Smooth muscle cell (in vitro differentiated cells): ENCODE results near the gene KLF13. TPM values are rescaled to one million over a fixed set of nuclear protein-coding genes. Genes with fewer than 3 reads are reported as not detected.

Experiments used
- DNase-seq: peaks from one replicate; lab custom pipeline; 2025; ENCODE audit not compliant: unreplicated experiment; lab: John Stamatoyannopoulos, UW
- H2AFZ ChIP-seq: fragments of 200-600 bp; sonication (generic); 2 replicates; pipeline ENCODE4 v1.6.0; 2016; ENCODE audit warnings: antibody characterized with exemption, low read depth, mild to moderate bottlenecking
- H3F3A ChIP-seq: fragments of 200-600 bp; sonication (generic); 2 replicates; pipeline ENCODE4 v1.6.0; 2017; ENCODE audit warnings: antibody characterized with exemption, low read depth
- H3K27ac ChIP-seq: fragments of 200-600 bp; sonication (generic); 2 replicates; pipeline ENCODE4 v1.5.1; 2016; ENCODE audit warnings: low read depth, mild to moderate bottlenecking
- H3K27me3 ChIP-seq: fragments of 200-600 bp; sonication (generic); 2 replicates; pipeline ENCODE4 v1.6.1; 2016; ENCODE audit warnings: low read depth, mild to moderate bottlenecking
- H3K36me3 ChIP-seq: fragments of 200-600 bp; sonication (generic); 2 replicates; pipeline ENCODE4 v1.5.1; 2016; ENCODE audit warnings: low read depth
- H3K4me1 ChIP-seq: fragments of 200-600 bp; sonication (generic); 2 replicates; pipeline ENCODE4 v1.5.1; 2016; ENCODE audit warnings: low read depth
- H3K4me2 ChIP-seq: fragments of 200-600 bp; sonication (generic); 2 replicates; pipeline ENCODE4 v1.6.0; 2016; ENCODE audit warnings: mild to moderate bottlenecking
- H3K4me3 ChIP-seq: fragments of 200-600 bp; sonication (generic); 2 replicates; pipeline ENCODE4 v1.5.1; 2016; ENCODE audit warnings: mild to moderate bottlenecking
- H3K79me2 ChIP-seq: fragments of 200-600 bp; sonication (generic); 2 replicates; pipeline ENCODE4 v1.6.0; 2016; ENCODE audit warnings: low read depth, mild to moderate bottlenecking
- H3K9ac ChIP-seq: fragments of 200-600 bp; sonication (generic); 2 replicates; pipeline ENCODE4 v1.6.0; 2016; ENCODE audit warnings: low read depth
- H3K9me3 ChIP-seq: fragments of 200-600 bp; sonication (generic); replicated peaks from 2 replicates; pipeline ENCODE4 v1.5.1; 2016; ENCODE audit warnings: low read depth
- H4K20me1 ChIP-seq: fragments of 200-600 bp; sonication (generic); 2 replicates; pipeline ENCODE4 v1.6.0; 2016; ENCODE audit warnings: low read depth
- CTCF ChIP-seq: fragments of 200-600 bp; sonication (generic); IDR thresholded peaks from 2 replicates; pipeline ENCODE4 v1.5.1; 2017; ENCODE audit warnings: borderline replicate concordance, mild to moderate bottlenecking, antibody characterized with exemption; ENCODE audit not compliant: insufficient read depth, poor library complexity, severe bottlenecking
- WGBS: methylation state at CpG from one replicate; pipeline ENCODE4 v1.1.7; 2016; ENCODE audit warnings: low lambda C conversion rate; 5-methylcytosine and 5-hydroxymethylcytosine counted together
- polyA plus RNA-seq: library from polyadenylated mRNA; unstranded; fragments of >200 nt; fragmentation: Nextera tagmentation; extraction: Ambion mirVana; gene quantifications from 2 replicates; pipeline ENCODE4 v1.2.1, GENCODE V29; 2016
- total RNA-seq: library from RNA; depleted of rRNA; stranded (reverse); fragments of >200 nt; gene quantifications from 2 replicates; pipeline ENCODE4 v1.2.3, GENCODE V29; 2014

The KLF13 gene
- total and polyA plus RNA-seq, 2 experiments from 2014 or later = 42.1 to 74.2 TPM

GRCh38 chr15:31304751-31305365, 21.8 kb upstream of the KLF13 start:
- H4K20me1 ChIP-seq = no peaks in the 10 kb centered on the region
- H3K9ac ChIP-seq = no peak overlapping the region
- no peak overlapping the region for H2AFZ ChIP-seq
- peaks cover 39% of the 10 kb centered on the region for H3K27me3 ChIP-seq
- no peak overlapping the region for H3K4me3 ChIP-seq
- no peak overlapping the region for H3K4me2 ChIP-seq
- H3K9me3 ChIP-seq = no peaks in the 10 kb centered on the region
- H3K79me2 ChIP-seq = no peaks in the 10 kb centered on the region
- WGBS = 93% methylated on average over 12 of the region's 12 CpGs
- no peaks in the 10 kb centered on the region for H3K36me3 ChIP-seq
- TF ChIP-seq CTCF = no peak
- no peaks in the 10 kb centered on the region for H3F3A ChIP-seq
- DNase-seq = no peak
- peaks cover 63% of the 10 kb centered on the region for H3K4me1 ChIP-seq
- H3K27ac ChIP-seq = no peak overlapping the region

GRCh38 chr15:31305375-31305774, 21.3 kb upstream of the KLF13 start:
- H3K4me2 ChIP-seq = no peak overlapping the region
- no peak overlapping the region for H3K9ac ChIP-seq
- DNase-seq = no peak
- WGBS = 98% methylated on average over 2 of the region's 2 CpGs
- TF ChIP-seq CTCF = no peak
- no peak overlapping the region for H3K4me3 ChIP-seq
- no peak overlapping the region for H3K27ac ChIP-seq
- no peak overlapping the region for H2AFZ ChIP-seq
- no peaks in the 10 kb centered on the region for H3K36me3 ChIP-seq
- no peaks in the 10 kb centered on the region for H3K9me3 ChIP-seq
- H3K4me1 ChIP-seq = peaks cover 63% of the 10 kb centered on the region
- H3K79me2 ChIP-seq = no peaks in the 10 kb centered on the region
- H4K20me1 ChIP-seq = no peaks in the 10 kb centered on the region
- peaks cover 39% of the 10 kb centered on the region for H3K27me3 ChIP-seq
- H3F3A ChIP-seq = no peaks in the 10 kb centered on the region

- H3K9me3 ChIP-seq = no peaks in the 10 kb centered on the region
- H3K36me3 ChIP-seq = no peaks in the 10 kb centered on the region
- H4K20me1 ChIP-seq = no peaks in the 10 kb centered on the region
- no peak overlapping the region for H2AFZ ChIP-seq
- no peak overlapping the region for H3K27ac ChIP-seq
- no peak for DNase-seq
- H3K79me2 ChIP-seq = no peaks in the 10 kb centered on the region
- TF ChIP-seq CTCF = no peak
- no peak overlapping the region for H3K4me2 ChIP-seq
- H3K9ac ChIP-seq = no peak overlapping the region
- H3K4me1 ChIP-seq = peaks cover 63% of the 10 kb centered on the region
- WGBS = 86% methylated on average over 12 of the region's 12 CpGs
- H3K27me3 ChIP-seq = peaks cover 39% of the 10 kb centered on the region
- H3F3A ChIP-seq = no peaks in the 10 kb centered on the region
- no peak overlapping the region for H3K4me3 ChIP-seq
Observed at GRCh38 chr15:31305796-31306425, 20.7 kb upstream of the KLF13 start.
